Measurements from ENCODE around the gene EPHB2. TPM values are rescaled to one million over a fixed set of nuclear protein-coding genes. Genes with fewer than 3 reads are reported as not detected.
"Not testable (repeated sequence)": the region's sequence is repeated elsewhere in the genome, so short reads cannot be mapped to it uniquely, and the experiment has no call there.

The EPHB2 gene
- total RNA-seq, 2 experiments from 2014 or later, result 0.08 TPM; not detected in 1

GRCh38 chr1:22841142-22841541, 130.5 kb downstream of the EPHB2 start:
- H3K27me3 Mint-ChIP-seq, result peaks cover 67% of the 10 kb centered on the region

GRCh38 chr1:22841860-22842281, 131.2 kb downstream of the EPHB2 start:
- no peaks in the 10 kb centered on the region for H3K9me3 Mint-ChIP-seq
- H3K4me1 Mint-ChIP-seq (ENCODE audit: low read depth), result no peaks in the 10 kb centered on the region
- no peak for ATAC-seq (ENCODE audit: poor library complexity)
- DNase-seq, result no peak
- Histone ChIP-seq H3K9me3 (ENCODE audit: control insufficient read depth in 1 of 2, insufficient read depth in 1 of 2, low read length in 2 of 2) (no peaks in the 10 kb centered on the region), H3K4me1 (ENCODE audit: insufficient read depth, low read length) (no peaks in the 10 kb centered on the region), H3K36me3 (ENCODE audit: insufficient read depth, low read length) (no peaks in the 10 kb centered on the region), H3K27ac (ENCODE audit: low read depth in 1 of 2, low read length in 2 of 2) (no peak overlapping the region), H3K4me3 (ENCODE audit: low read length) (no peak overlapping the region), H3K27me3 (ENCODE audit: control insufficient read depth in 1 of 2, insufficient read depth in 2 of 2, low read length in 2 of 2) (peaks cover 9 to 13% of the 10 kb centered on the region in 2 experiments)
- H3K27ac Mint-ChIP-seq, result no peak overlapping the region
- no peak overlapping the region for H3K4me3 Mint-ChIP-seq
- intact Hi-C loops (cut with DNase I, micrococcal nuclease), result no loop called here
- POLR2A ChIA-PET, result no interaction called here
- no peak for TF ChIP-seq CTCF (IDR thresholded peaks at IDR 0.05)
- H3K27me3 Mint-ChIP-seq, result peaks cover 67% of the 10 kb centered on the region
- CTCF ChIA-PET, result no interaction called here
- no peaks in the 10 kb centered on the region for H3K36me3 Mint-ChIP-seq (ENCODE audit: low read depth)

More at GRCh38 chr1:22841142-22841541, 130.5 kb downstream of the EPHB2 start:
- Histone ChIP-seq H3K9me3 (ENCODE audit: control insufficient read depth in 1 of 2, insufficient read depth in 1 of 2, low read length in 2 of 2) (no peaks in the 10 kb centered on the region), H3K4me3 (ENCODE audit: low read length) (no peak overlapping the region), H3K4me1 (ENCODE audit: insufficient read depth, low read length) (no peaks in the 10 kb centered on the region), H3K27ac (ENCODE audit: low read depth in 1 of 2, low read length in 2 of 2) (no peak overlapping the region), H3K36me3 (ENCODE audit: insufficient read depth, low read length) (no peaks in the 10 kb centered on the region), H3K27me3 (ENCODE audit: control insufficient read depth in 1 of 2, insufficient read depth in 2 of 2, low read length in 2 of 2) (peaks cover 9 to 12% of the 10 kb centered on the region in 2 experiments)
- no peak for TF ChIP-seq CTCF (IDR thresholded peaks at IDR 0.05)
- H3K4me1 Mint-ChIP-seq (ENCODE audit: low read depth), result no peaks in the 10 kb centered on the region
- H3K4me3 Mint-ChIP-seq, result no peak overlapping the region
- no peaks in the 10 kb centered on the region for H3K36me3 Mint-ChIP-seq (ENCODE audit: low read depth)
- intact Hi-C loops (cut with DNase I, micrococcal nuclease), result no loop called here
- no peaks in the 10 kb centered on the region for H3K9me3 Mint-ChIP-seq
- DNase-seq (no peak), ATAC-seq (ENCODE audit: poor library complexity) (no peak)
- no peak overlapping the region for H3K27ac Mint-ChIP-seq
- CTCF ChIA-PET, result no interaction called here
- POLR2A ChIA-PET, result no interaction called here

GRCh38 chr1:22843441-22844183, 133.0 kb downstream of the EPHB2 start:
- H3K4me3 Mint-ChIP-seq; H3K4me3 ChIP-seq (ENCODE audit: low read length); ATAC-seq (ENCODE audit: poor library complexity); H3K9me3 Mint-ChIP-seq; H3K4me1 ChIP-seq (ENCODE audit: insufficient read depth, low read length); CTCF ChIA-PET; H3K36me3 ChIP-seq (ENCODE audit: insufficient read depth, low read length); H3K27ac ChIP-seq (ENCODE audit: low read depth in 1 of 2, low read length in 2 of 2); H3K9me3 ChIP-seq (ENCODE audit: control insufficient read depth in 1 of 2, insufficient read depth in 1 of 2, low read length in 2 of 2); H3K36me3 Mint-ChIP-seq (ENCODE audit: low read depth); DNase-seq; H3K27ac Mint-ChIP-seq; intact Hi-C loops (cut with DNase I, micrococcal nuclease); POLR2A ChIA-PET; H3K4me1 Mint-ChIP-seq (ENCODE audit: low read depth): not testable (repeated sequence)
- peaks cover 9 to 10% of the 10 kb centered on the region in 2 experiments for H3K27me3 ChIP-seq (ENCODE audit: control insufficient read depth in 1 of 2, insufficient read depth in 2 of 2, low read length in 2 of 2)
- H3K27me3 Mint-ChIP-seq, result peaks cover 64% of the 10 kb centered on the region

GRCh38 chr1:22844621-22845020, 134.0 kb downstream of the EPHB2 start:
- Histone ChIP-seq H3K4me1 (ENCODE audit: insufficient read depth, low read length) (no peaks in the 10 kb centered on the region), H3K9me3 (ENCODE audit: control insufficient read depth in 1 of 2, insufficient read depth in 1 of 2, low read length in 2 of 2) (no peaks in the 10 kb centered on the region), H3K27me3 (ENCODE audit: control insufficient read depth in 1 of 2, insufficient read depth in 2 of 2, low read length in 2 of 2) (peaks cover 9 to 10% of the 10 kb centered on the region in 2 experiments), H3K4me3 (ENCODE audit: low read length) (no peak overlapping the region), H3K36me3 (ENCODE audit: insufficient read depth, low read length) (no peaks in the 10 kb centered on the region), H3K27ac (ENCODE audit: low read depth in 1 of 2, low read length in 2 of 2) (no peak overlapping the region)
- Mint-ChIP-seq H3K4me3 (no peak overlapping the region), H3K4me1 (ENCODE audit: low read depth) (no peaks in the 10 kb centered on the region), H3K36me3 (ENCODE audit: low read depth) (no peaks in the 10 kb centered on the region), H3K27me3 (peaks cover 62% of the 10 kb centered on the region), H3K9me3 (no peaks in the 10 kb centered on the region), H3K27ac (no peak overlapping the region)
- ATAC-seq (ENCODE audit: poor library complexity) (no peak), DNase-seq (no peak)
- TF ChIP-seq CTCF (IDR thresholded peaks at IDR 0.05), result no peak
- intact Hi-C loops (cut with DNase I, micrococcal nuclease), result no loop called here
- ChIA-PET CTCF (no interaction called here), POLR2A (no interaction called here)
